Measurements from ENCODE around the gene LTBP2. TPM values are rescaled to one million over a fixed set of nuclear protein-coding genes. Genes with fewer than 3 reads are reported as not detected.

The LTBP2 gene
- total RNA-seq, 1 donor, result 210 TPM

DNA sequence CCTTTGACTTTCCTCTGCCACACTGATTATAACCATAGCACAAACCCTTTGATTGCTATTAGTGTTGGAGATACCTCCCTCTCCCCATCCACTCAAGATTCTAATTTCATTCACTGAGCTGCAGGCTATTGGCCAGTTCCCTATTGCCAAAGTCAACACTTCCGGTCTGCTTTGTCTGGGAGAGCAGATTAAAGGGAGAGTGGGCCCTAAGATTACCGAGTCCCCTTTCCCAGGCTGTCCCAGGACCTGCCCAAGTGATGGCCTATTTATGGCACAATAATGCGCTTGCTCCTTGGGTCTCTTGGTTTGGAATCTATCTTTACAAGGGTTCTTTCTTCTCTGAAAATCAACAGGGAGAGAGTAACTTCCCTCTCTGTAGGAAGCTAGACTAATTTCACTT is 42.9 kb upstream of the LTBP2 start:
- TF ChIP-seq, protein P1, sequence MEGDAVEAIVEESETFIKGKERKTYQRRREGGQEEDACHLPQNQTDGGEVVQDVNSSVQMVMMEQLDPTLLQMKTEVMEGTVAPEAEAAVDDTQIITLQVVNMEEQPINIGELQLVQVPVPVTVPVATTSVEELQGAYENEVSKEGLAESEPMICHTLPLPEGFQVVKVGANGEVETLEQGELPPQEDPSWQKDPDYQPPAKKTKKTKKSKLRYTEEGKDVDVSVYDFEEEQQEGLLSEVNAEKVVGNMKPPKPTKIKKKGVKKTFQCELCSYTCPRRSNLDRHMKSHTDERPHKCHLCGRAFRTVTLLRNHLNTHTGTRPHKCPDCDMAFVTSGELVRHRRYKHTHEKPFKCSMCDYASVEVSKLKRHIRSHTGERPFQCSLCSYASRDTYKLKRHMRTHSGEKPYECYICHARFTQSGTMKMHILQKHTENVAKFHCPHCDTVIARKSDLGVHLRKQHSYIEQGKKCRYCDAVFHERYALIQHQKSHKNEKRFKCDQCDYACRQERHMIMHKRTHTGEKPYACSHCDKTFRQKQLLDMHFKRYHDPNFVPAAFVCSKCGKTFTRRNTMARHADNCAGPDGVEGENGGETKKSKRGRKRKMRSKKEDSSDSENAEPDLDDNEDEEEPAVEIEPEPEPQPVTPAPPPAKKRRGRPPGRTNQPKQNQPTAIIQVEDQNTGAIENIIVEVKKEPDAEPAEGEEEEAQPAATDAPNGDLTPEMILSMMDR (IDR thresholded peaks at IDR 0.05; ENCODE audit: insufficient read depth, low read depth, low read length), result no peak
- no peak overlapping the region for H3K4me3 ChIP-seq (ENCODE audit: low read depth, low read length)
- DNase-seq (ENCODE audit: low read depth), result no peak

- TF ChIP-seq, protein P1 (IDR thresholded peaks at IDR 0.05; ENCODE audit: insufficient read depth, low read depth, low read length), result no peak
- DNase-seq (ENCODE audit: low read depth), result no peak
Observed at GRCh38 chr14:74653386-74654138, 41.5 kb upstream of the LTBP2 start.

DNA sequence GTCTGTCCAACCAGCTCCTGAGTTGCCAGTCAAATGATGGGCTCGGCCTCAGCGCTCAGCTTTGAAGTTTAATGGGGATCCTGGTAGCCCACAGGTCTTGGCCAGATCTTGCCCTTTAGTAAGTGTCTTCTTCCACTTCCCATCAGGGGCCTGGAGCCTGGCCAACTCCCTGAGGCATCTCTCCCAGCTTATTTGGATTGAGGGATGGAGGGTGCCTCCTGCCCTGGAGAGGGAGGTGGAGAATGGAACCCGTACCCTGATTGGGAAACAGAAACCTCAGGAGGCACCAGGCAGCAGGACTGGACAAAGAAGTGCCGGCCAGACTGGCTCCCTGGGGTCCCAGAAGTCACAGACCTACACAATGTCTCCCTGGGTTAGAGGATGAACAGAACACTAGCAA is 40.5 kb upstream of the LTBP2 start:
- no peak overlapping the region for H3K4me3 ChIP-seq (ENCODE audit: low read depth, low read length)
- no peak for DNase-seq (ENCODE audit: low read depth)

More at GRCh38 chr14:74653386-74654138, 41.5 kb upstream of the LTBP2 start:
- H3K4me3 ChIP-seq (ENCODE audit: low read depth, low read length), result no peak overlapping the region

DNA sequence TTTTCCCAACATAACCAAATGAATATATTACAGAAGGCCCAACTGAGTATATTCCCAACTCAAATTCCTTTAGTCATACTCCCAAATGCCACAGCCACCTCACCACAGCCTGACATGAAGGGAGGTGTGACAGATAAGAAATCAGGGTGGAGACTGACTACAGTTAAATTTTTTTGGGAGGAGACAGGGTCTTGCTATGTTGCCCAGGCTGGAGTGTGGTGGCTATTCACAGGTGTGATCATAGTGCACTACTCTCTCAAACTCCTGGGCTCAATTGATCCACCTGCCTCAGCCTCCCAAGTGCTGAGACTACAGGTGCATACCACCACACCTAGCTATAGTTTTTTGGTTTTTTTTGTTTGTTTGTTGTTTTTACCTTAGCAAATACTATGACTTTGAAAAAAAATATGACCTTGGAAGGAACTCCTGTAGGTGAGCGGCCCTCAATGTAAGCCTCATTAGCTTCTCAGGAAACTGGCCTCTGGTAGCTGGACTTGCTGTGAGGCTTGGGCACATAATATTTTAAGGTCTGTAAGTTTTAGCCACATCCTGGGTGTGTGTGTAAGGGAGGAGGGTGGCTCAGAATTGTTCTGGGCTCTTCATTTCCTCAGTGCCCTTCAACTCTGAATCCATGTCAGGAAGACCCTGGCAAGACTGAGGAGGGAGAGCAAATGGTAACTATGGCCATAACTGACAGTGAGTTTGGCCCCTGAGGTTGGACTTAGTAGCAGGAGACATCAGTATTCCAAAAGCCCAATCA is 39.1 kb upstream of the LTBP2 start:
- H3K4me3 ChIP-seq (ENCODE audit: low read depth, low read length), result no peak overlapping the region
- TF ChIP-seq, protein P1 (IDR thresholded peaks at IDR 0.05; ENCODE audit: insufficient read depth, low read depth, low read length), result no peak
- no peak for DNase-seq (ENCODE audit: low read depth)

More for the DNA sequence above, 40.5 kb upstream of the LTBP2 start:
- TF ChIP-seq, protein P1 (IDR thresholded peaks at IDR 0.05; ENCODE audit: insufficient read depth, low read depth, low read length), result no peak

GRCh38 chr14:74649673-74650072 is 37.6 kb upstream of the LTBP2 start:
- H3K4me3 ChIP-seq (ENCODE audit: low read depth, low read length), result no peak overlapping the region
- no peak for DNase-seq (ENCODE audit: low read depth)
- TF ChIP-seq, protein P1 (IDR thresholded peaks at IDR 0.05; ENCODE audit: insufficient read depth, low read depth, low read length), result no peak

- TF ChIP-seq, protein P1 (IDR thresholded peaks at IDR 0.05; ENCODE audit: insufficient read depth, low read depth, low read length), result no peak
- no peak overlapping the region for H3K4me3 ChIP-seq (ENCODE audit: low read depth, low read length)
- no peak for DNase-seq (ENCODE audit: low read depth)
Observed at GRCh38 chr14:74649167-74649566, 37.1 kb upstream of the LTBP2 start.
